Ascending aorta (tissue), 2 donors: Measurements from ENCODE around the gene TRAPPC1. TPM values are rescaled to one million over a fixed set of nuclear protein-coding genes. Genes with fewer than 3 reads are reported as not detected.
"Not testable (repeated sequence)": the region's sequence is repeated elsewhere in the genome, so short reads cannot be mapped to it uniquely, and the experiment has no call there.

Experiments used
- DNase-seq, 2 donors: peaks; one replicate each; pipeline ENCODE4 v3.0.0-alpha.2; 2019; ENCODE audit warnings: low spot score in 2 of 2
- H3K27ac ChIP-seq, 2 donors: fragments of 200-600 bp; sonication (generic); one replicate each; pipeline ENCODE4 v1.5.1; 2016 to 2017; ENCODE audit warnings: mild to moderate bottlenecking in 1 of 2
- H3K27me3 ChIP-seq: fragments of 200-600 bp; sonication (generic); one replicate; pipeline ENCODE4 v1.5.1; 2017
- H3K36me3 ChIP-seq, 2 donors: fragments of 200-600 bp; sonication (generic); one replicate each; pipeline ENCODE4 v1.5.1; 2016
- H3K4me1 ChIP-seq, 2 donors: fragments of 200-600 bp; sonication (generic); one replicate each; pipeline ENCODE4 v1.5.1; 2016 to 2017; ENCODE audit warnings: mild to moderate bottlenecking in 1 of 2
- H3K4me3 ChIP-seq, 2 donors: fragments of 200-600 bp; sonication (generic); one replicate each; pipeline ENCODE4 v1.5.1; 2016 to 2017; ENCODE audit warnings: mild to moderate bottlenecking in 1 of 2
- H3K9me3 ChIP-seq, 2 donors: fragments of 200-600 bp; sonication (generic); one replicate each; pipeline ENCODE4 v1.5.1; 2016
- CTCF ChIP-seq, 3 experiments: fragments of 200-600 bp in 2 of 3; fragments of 450-650 bp in 1 of 3; sonication (generic) in 2 of 3; IDR thresholded peaks; one replicate each; pipeline ENCODE4 v1.5.1; 2016 to 2019; ENCODE audit warnings: antibody characterized with exemption in 3 of 3, mild to moderate bottlenecking in 1 of 3, moderate library complexity in 1 of 3
- intact Hi-C: fragments of 100-400 bp; cut with DNase I; formaldehyde crosslinking; loops from one replicate; pipeline ENCODE4 v1.15.1; 2023
- total RNA-seq: library from RNA; depleted of rRNA; stranded (reverse); fragments of >200 nt; gene quantifications from one replicate; pipeline ENCODE4 v1.1.0, GENCODE V29; 2016

TRAPPC1 gene
- total RNA-seq, 1 donor from 2014 or later = 36.0 TPM

DNA sequence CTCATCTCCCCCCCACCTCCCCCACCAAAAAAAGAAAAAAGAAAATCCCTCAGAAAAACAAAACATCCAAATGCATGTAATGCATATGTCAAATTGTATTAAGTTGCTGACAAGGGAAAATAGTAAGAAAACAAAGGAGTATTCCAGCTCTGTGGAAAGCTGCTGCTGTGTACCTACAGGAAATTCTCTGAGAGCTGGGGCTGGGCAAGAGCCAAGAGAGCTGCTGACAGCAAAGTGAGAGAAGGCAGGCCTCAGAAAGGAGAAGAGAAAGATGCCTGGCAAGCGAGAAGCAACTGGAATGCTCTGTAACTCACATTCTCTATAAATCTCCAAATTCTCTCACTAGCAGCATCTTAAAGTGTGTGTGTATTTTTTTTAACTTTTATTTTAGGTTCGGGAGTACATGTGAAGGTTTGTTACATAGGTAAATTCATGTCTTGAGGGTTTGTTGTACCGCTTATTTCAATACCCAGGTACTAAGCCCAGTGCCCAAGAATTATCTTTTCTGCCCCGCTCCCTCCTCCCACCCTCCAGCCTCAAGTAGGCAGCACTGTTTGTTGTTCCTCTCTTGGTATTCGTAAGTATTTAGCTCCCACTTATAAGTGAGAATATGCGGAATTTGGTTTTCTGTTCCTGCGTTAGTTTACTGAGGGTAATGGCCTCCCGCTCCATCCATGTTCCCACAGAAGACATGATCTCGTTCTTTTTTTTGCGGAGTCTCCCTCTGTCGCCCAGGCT, 24.7 kb upstream of the TRAPPC1 start:
- DNase-seq = no peak
- Histone ChIP-seq H3K9me3 (no peaks in the 10 kb centered on the region), H3K27ac (no peak overlapping the region), H3K27me3 (no peaks in the 10 kb centered on the region), H3K4me1 (no peaks in the 10 kb centered on the region), H3K36me3 (no peaks in the 10 kb centered on the region), H3K4me3 (no peak overlapping the region)
- TF ChIP-seq CTCF (IDR thresholded peaks at IDR 0.05) = no peak
- intact Hi-C loops = no loop called here

DNA sequence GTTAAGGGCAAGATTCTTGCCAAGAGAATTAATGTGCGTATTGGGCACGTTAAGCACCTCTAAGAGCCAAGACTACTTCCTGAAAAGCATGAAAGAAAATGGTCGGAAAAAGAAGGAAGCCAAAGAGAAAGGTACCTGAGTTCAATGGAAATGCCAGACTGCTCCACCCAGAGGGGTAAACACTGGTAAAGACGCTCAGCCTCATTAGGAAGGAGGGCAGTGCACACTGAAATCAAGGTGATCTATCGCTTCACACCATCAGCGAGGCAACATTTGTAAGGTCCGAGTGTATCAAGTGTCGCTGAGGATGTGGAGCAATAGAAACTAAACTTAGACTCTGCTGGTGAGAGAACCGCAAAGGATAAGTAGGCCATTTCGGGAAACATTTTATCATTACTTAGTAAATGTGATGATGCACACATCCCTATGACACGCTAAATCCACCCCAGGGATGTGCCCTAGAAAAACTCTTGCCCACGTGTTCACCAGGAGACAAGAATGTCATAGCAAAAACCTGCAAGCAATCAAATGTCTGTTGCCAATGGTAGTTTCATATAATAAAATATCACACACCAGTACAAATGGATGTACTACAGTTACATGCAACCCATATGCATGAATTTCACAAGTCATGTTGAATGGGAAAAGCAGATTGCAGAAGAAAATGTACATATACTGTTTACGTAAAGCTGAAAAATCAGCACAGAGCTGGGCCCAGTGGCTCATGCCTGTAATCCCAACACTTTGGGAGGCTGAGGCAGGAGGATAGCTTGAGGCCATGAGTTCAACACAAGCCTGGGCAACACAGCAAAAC, 23.9 kb upstream of the TRAPPC1 start:
- intact Hi-C loops = no loop called here

GRCh38 chr17:7953266-7953665, 21.5 kb upstream of the TRAPPC1 start:
- H3K36me3 ChIP-seq = peaks cover 3 to 14% of the 10 kb centered on the region in 2 donors
- H3K27me3 ChIP-seq, intact Hi-C loops, H3K4me1 ChIP-seq, H3K9me3 ChIP-seq, H3K27ac ChIP-seq, DNase-seq, H3K4me3 ChIP-seq: not testable (repeated sequence)

More for the DNA sequence above, 23.9 kb upstream of the TRAPPC1 start:
- H3K36me3 ChIP-seq = no peaks in the 10 kb centered on the region
- TF ChIP-seq CTCF (IDR thresholded peaks at IDR 0.05) = no peak
- H3K27me3 ChIP-seq = no peaks in the 10 kb centered on the region
- H3K4me1 ChIP-seq = no peaks in the 10 kb centered on the region
- no peaks in the 10 kb centered on the region for H3K9me3 ChIP-seq
- no peak overlapping the region for H3K4me3 ChIP-seq
- no peak overlapping the region for H3K27ac ChIP-seq
- DNase-seq = no peak

GRCh38 chr17:7951143-7951792, 19.5 kb upstream of the TRAPPC1 start:
- no peak for TF ChIP-seq CTCF (IDR thresholded peaks at IDR 0.05)
- H3K36me3 ChIP-seq = peaks cover 11 to 32% of the 10 kb centered on the region in 2 donors
- no peak for DNase-seq
- no peak overlapping the region for H3K27ac ChIP-seq
- no peaks in the 10 kb centered on the region for H3K27me3 ChIP-seq
- no peak overlapping the region for H3K4me3 ChIP-seq
- H3K9me3 ChIP-seq = no peaks in the 10 kb centered on the region
- H3K4me1 ChIP-seq = no peaks in the 10 kb centered on the region
- intact Hi-C loops = no loop called here

- intact Hi-C loops = no loop called here
- no peak for TF ChIP-seq CTCF (IDR thresholded peaks at IDR 0.05)
- Histone ChIP-seq H3K27ac (no peak overlapping the region), H3K9me3 (no peaks in the 10 kb centered on the region), H3K36me3 (peaks cover 18 to 38% of the 10 kb centered on the region in 2 donors), H3K4me3 (no peak overlapping the region), H3K27me3 (no peaks in the 10 kb centered on the region), H3K4me1 (no peaks in the 10 kb centered on the region)
- no peak for DNase-seq
Observed at GRCh38 chr17:7950578-7950977, 18.8 kb upstream of the TRAPPC1 start.

DNA sequence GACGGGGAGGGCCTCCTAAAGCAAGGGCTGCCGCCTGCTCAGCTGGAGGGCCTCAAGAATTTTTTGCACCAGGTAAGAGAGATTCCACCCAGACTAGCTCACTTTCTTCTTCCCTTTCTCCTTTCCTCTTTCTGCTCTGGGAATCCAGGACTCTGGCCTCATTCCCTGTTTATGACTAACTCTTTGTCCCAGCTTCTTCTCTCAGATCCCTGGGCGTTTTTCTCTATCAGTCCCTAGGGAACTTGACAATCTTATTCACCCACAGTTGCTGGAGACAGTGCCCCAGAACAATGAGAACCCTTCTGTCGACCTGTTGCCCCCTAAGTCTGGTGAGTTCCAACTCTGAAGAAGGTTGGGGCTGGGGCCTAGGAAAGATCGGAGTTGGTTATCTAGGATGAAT, 15.9 kb upstream of the TRAPPC1 start:
- no peaks in the 10 kb centered on the region for H3K9me3 ChIP-seq
- H3K27me3 ChIP-seq = no peaks in the 10 kb centered on the region
- peaks cover 42 to 63% of the 10 kb centered on the region in 2 donors for H3K36me3 ChIP-seq
- no peak for TF ChIP-seq CTCF (IDR thresholded peaks at IDR 0.05)
- DNase-seq = no peak
- intact Hi-C loops = no loop called here
- H3K4me3 ChIP-seq = no peak overlapping the region
- no peaks in the 10 kb centered on the region for H3K4me1 ChIP-seq
- no peak overlapping the region for H3K27ac ChIP-seq
